Measurements from ENCODE around the gene HADHA.

GRCh38 chr2:26144953-26145680 is 99.3 kb downstream of the HADHA start:
- TF ChIP-seq SMC3 (IDR thresholded peaks at IDR 0.05; ENCODE audit: low read depth, low read length) = peak; percentile 99
- no peak for TF ChIP-seq RCOR1 (IDR thresholded peaks at IDR 0.05; ENCODE audit: low read length)
- TF ChIP-seq RAD21 (IDR thresholded peaks at IDR 0.05; ENCODE audit: low read length) = peak; percentile 100
- no peak for TF ChIP-seq GABPA (IDR thresholded peaks at IDR 0.05; ENCODE audit: low read depth)
- no peak for TF ChIP-seq POLR2AphosphoS5 (IDR thresholded peaks at IDR 0.05; ENCODE audit: low read depth, low read length)
- TF ChIP-seq RXRA (IDR thresholded peaks at IDR 0.05; ENCODE audit: borderline replicate concordance, low read depth) = no peak
- TF ChIP-seq, protein P1, sequence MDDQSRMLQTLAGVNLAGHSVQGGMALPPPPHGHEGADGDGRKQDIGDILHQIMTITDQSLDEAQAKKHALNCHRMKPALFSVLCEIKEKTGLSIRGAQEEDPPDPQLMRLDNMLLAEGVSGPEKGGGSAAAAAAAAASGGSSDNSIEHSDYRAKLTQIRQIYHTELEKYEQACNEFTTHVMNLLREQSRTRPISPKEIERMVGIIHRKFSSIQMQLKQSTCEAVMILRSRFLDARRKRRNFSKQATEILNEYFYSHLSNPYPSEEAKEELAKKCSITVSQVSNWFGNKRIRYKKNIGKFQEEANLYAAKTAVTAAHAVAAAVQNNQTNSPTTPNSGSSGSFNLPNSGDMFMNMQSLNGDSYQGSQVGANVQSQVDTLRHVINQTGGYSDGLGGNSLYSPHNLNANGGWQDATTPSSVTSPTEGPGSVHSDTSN (IDR thresholded peaks at IDR 0.05) = no peak
- TF ChIP-seq NFIC (IDR thresholded peaks at IDR 0.05; ENCODE audit: borderline replicate concordance) = no peak
- peak; percentile 96 for TF ChIP-seq CTCF (IDR thresholded peaks at IDR 0.05)
- no peak for TF ChIP-seq FOSL2 (IDR thresholded peaks at IDR 0.05; ENCODE audit: borderline replicate concordance, low read depth)

Data from SK-N-SH (cell line).